ENCODE measurements around the gene MRPL37. TPM values are rescaled to one million over a fixed set of nuclear protein-coding genes. Genes with fewer than 3 reads are reported as not detected.

MRPL37 gene
- total and polyA plus RNA-seq, 2 donors (not counting 3 experiments of a cell fraction or from before 2014, with no cell fraction given), result 45.0 to 109 TPM

DNA sequence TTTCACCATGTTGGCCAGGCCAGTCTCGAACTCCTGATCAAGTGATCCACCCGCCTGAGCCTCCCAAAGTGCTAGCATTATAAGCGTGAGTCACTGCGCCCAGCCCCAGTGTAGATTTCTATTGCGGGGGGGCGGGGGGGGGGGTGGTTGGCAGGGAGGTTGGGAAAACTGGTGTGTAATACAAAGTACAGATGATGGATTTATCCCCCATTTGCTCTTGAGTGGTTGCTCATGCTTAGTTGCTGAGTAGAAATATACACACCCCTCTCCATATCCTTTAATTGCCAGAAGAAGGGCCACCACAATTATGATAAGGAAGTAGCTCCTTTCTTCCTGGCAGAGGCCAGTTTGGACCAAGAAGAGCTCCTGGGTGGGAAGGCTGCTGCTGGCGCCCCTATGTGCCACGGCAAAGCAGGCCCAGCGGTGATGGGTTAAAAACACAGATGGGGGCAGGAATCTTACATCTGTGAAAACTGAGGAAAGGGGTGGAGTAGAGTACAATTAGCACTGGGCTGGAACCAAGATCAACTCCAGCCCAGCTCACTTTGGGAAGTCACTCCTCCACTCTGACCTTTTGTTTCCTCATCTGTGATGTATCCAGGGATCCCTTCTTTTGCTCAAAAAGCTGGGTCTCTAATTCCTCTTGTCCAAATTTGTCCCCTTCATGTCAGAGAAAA lies 55.2 kb downstream of the MRPL37 start:
- H3K27ac ChIP-seq (ENCODE audit: insufficient read depth, low read depth, low read length), result no peak overlapping the region
- POLR2A ChIA-PET, result no interaction called here

GRCh38 chr1:54256522-54257345 lies 56.8 kb downstream of the MRPL37 start:
- Histone ChIP-seq H3K4me2 (ENCODE audit: insufficient read depth, low read length) (no peak overlapping the region), H4K20me1 (replicated peaks; ENCODE audit: control insufficient read depth, extremely low read depth, insufficient read depth, low read length) (no peaks in the 10 kb centered on the region), H3K36me3 (ENCODE audit: control insufficient read depth in 2 of 2, extremely low read depth in 1 of 2, insufficient read depth in 2 of 2, low read length in 2 of 2) (peaks cover 0 to 4% of the 10 kb centered on the region in 2 experiments), H3K27me3 (ENCODE audit: control insufficient read depth in 2 of 2, insufficient read depth in 2 of 2, low read length in 2 of 2) (no peaks in the 10 kb centered on the region), H3K79me2 (ENCODE audit: control insufficient read depth, insufficient read depth, low read length) (no peaks in the 10 kb centered on the region), H3K27ac (ENCODE audit: insufficient read depth, low read depth, low read length) (no peak overlapping the region), H3K9me1 (replicated peaks; ENCODE audit: control insufficient read depth, extremely low read depth, insufficient read depth, low read length) (no peaks in the 10 kb centered on the region), H3K4me1 (ENCODE audit: control insufficient read depth, extremely low read depth, insufficient read depth, low read length) (peaks cover 16% of the 10 kb centered on the region), H3K9ac (replicated peaks; ENCODE audit: extremely low read depth, insufficient read depth, low read length) (no peak overlapping the region), H3K4me3 (replicated peaks in 1 of 3; ENCODE audit: insufficient read depth in 1 of 3, low read depth in 1 of 3, low read length in 3 of 3) (no peak overlapping the region), H2AFZ (ENCODE audit: low read depth, low read length) (no peak overlapping the region), H3K9me3 (replicated peaks; ENCODE audit: control insufficient read depth, insufficient read depth, low read length) (no peaks in the 10 kb centered on the region)
- BruUV-seq (replicated peaks), result no TSS peak
- dilution Hi-C loops (cut with MboI; ENCODE audit: extremely low pct_ligation_motif_present, low sequenced_read_pairs) (no loop called here), intact Hi-C loops (cut with micrococcal nuclease) (no loop called here)
- no peak for TF ChIP-seq JUN (IDR thresholded peaks at IDR 0.05; ENCODE audit: borderline replicate concordance, insufficient read depth, insufficient read length, low read depth)
- TF ChIP-seq, protein P1, sequence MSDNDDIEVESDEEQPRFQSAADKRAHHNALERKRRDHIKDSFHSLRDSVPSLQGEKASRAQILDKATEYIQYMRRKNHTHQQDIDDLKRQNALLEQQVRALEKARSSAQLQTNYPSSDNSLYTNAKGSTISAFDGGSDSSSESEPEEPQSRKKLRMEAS (IDR thresholded peaks at IDR 0.05; ENCODE audit: insufficient read depth, insufficient read length), result no peak
- no peak for TF ChIP-seq FOS (IDR thresholded peaks at IDR 0.05; ENCODE audit: borderline replicate concordance, insufficient read depth, low read length)
- TF ChIP-seq MYC (IDR thresholded peaks at IDR 0.05; ENCODE audit: low read depth, low read length), result no peak
- no peak for TF ChIP-seq POLR2A (IDR thresholded peaks at IDR 0.05; ENCODE audit: low read depth, low read length)
- no peak for TF ChIP-seq POLR2AphosphoS5 (IDR thresholded peaks at IDR 0.05; ENCODE audit: insufficient read depth, low read depth, low read length)
- TF ChIP-seq EZH2 (IDR thresholded peaks at IDR 0.05; ENCODE audit: borderline replicate concordance, low read depth, low read length, severe bottlenecking), result no peak
- TF ChIP-seq, protein P2, sequence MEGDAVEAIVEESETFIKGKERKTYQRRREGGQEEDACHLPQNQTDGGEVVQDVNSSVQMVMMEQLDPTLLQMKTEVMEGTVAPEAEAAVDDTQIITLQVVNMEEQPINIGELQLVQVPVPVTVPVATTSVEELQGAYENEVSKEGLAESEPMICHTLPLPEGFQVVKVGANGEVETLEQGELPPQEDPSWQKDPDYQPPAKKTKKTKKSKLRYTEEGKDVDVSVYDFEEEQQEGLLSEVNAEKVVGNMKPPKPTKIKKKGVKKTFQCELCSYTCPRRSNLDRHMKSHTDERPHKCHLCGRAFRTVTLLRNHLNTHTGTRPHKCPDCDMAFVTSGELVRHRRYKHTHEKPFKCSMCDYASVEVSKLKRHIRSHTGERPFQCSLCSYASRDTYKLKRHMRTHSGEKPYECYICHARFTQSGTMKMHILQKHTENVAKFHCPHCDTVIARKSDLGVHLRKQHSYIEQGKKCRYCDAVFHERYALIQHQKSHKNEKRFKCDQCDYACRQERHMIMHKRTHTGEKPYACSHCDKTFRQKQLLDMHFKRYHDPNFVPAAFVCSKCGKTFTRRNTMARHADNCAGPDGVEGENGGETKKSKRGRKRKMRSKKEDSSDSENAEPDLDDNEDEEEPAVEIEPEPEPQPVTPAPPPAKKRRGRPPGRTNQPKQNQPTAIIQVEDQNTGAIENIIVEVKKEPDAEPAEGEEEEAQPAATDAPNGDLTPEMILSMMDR (IDR thresholded peaks at IDR 0.05; ENCODE audit: extremely low read depth in 1 of 2, insufficient read depth in 1 of 2, low read depth in 1 of 2, low read length in 2 of 2), result no peak
- no peak for TF ChIP-seq GATA2 (IDR thresholded peaks at IDR 0.05; ENCODE audit: insufficient read depth, insufficient read length, low read depth, low read length)
- DNase-seq (ENCODE audit: low read depth, low spot score) (no peak), FAIRE-seq (no peak)
- ChIA-PET CTCF (interaction anchor here (1.0 kb wide), 1 partner anchor 233 kb away, joined by 3 read pairs; no protein-coding TSS in a partner anchor), POLR2A (no interaction called here)

More for the DNA sequence above, 55.2 kb downstream of the MRPL37 start:
- no peaks in the 10 kb centered on the region for H3K79me2 ChIP-seq (ENCODE audit: control insufficient read depth, insufficient read depth, low read length)
- no peaks in the 10 kb centered on the region for H3K9me3 ChIP-seq (replicated peaks; ENCODE audit: control insufficient read depth, insufficient read depth, low read length)
- H2AFZ ChIP-seq (ENCODE audit: low read depth, low read length), result no peak overlapping the region
- TF ChIP-seq, protein P1 (IDR thresholded peaks at IDR 0.05; ENCODE audit: insufficient read depth, insufficient read length), result no peak
- TF ChIP-seq EZH2 (IDR thresholded peaks at IDR 0.05; ENCODE audit: borderline replicate concordance, low read depth, low read length, severe bottlenecking), result no peak
- no peak for TF ChIP-seq FOS (IDR thresholded peaks at IDR 0.05; ENCODE audit: borderline replicate concordance, insufficient read depth, low read length)
- no peaks in the 10 kb centered on the region for H3K9me1 ChIP-seq (replicated peaks; ENCODE audit: control insufficient read depth, extremely low read depth, insufficient read depth, low read length)
- dilution Hi-C loops (cut with MboI; ENCODE audit: extremely low pct_ligation_motif_present, low sequenced_read_pairs) (no loop called here), intact Hi-C loops (cut with micrococcal nuclease) (no loop called here)
- no peak overlapping the region for H3K4me2 ChIP-seq (ENCODE audit: insufficient read depth, low read length)
- no peak for FAIRE-seq
- no peak for DNase-seq (ENCODE audit: low read depth, low spot score)
- no peaks in the 10 kb centered on the region for H4K20me1 ChIP-seq (replicated peaks; ENCODE audit: control insufficient read depth, extremely low read depth, insufficient read depth, low read length)
- H3K36me3 ChIP-seq (ENCODE audit: control insufficient read depth in 2 of 2, extremely low read depth in 1 of 2, insufficient read depth in 2 of 2, low read length in 2 of 2), result peaks cover 0 to 7% of the 10 kb centered on the region in 2 experiments
- no peaks in the 10 kb centered on the region for H3K27me3 ChIP-seq (ENCODE audit: control insufficient read depth in 2 of 2, insufficient read depth in 2 of 2, low read length in 2 of 2)
- peaks cover 17% of the 10 kb centered on the region for H3K4me1 ChIP-seq (ENCODE audit: control insufficient read depth, extremely low read depth, insufficient read depth, low read length)
- H3K4me3 ChIP-seq (replicated peaks in 1 of 3; ENCODE audit: insufficient read depth in 1 of 3, low read depth in 1 of 3, low read length in 3 of 3), result no peak overlapping the region
- no TSS peak for BruUV-seq (replicated peaks)
- H3K9ac ChIP-seq (replicated peaks; ENCODE audit: extremely low read depth, insufficient read depth, low read length), result no peak overlapping the region
- CTCF ChIA-PET, result interaction anchor here (0.9 to 1.6 kb wide), 3 partner anchors 14 to 174 kb away, joined by 4 read pairs; no protein-coding TSS in a partner anchor

Measured in endothelial cell of umbilical vein (primary cell).